Embryonic facial prominence (tissue), 1 donor: ENCODE results near the gene KCNMA1.
A peak's percentile ranks its signal among the peaks of the same experiment; 100 is the strongest.
"Not testable (repeated sequence)": the region's sequence is repeated elsewhere in the genome, so short reads cannot be mapped to it uniquely, and the experiment has no call there.

Experiments used
- DNase-seq: peaks from one replicate; pipeline ENCODE4 v3.0.0-alpha.2; 2016; ENCODE audit errors: extremely low spot score

KCNMA1 gene

GRCh38 chr10:77664008-77664407, 26.4 kb upstream of the KCNMA1 start:
- DNase-seq = no peak

- DNase-seq = no peak
These were observed 24.1 kb upstream of the KCNMA1 start for GRCh38 chr10:77661674-77662073.

GRCh38 chr10:77661100-77661499, 23.5 kb upstream of the KCNMA1 start:
- no peak for DNase-seq

GRCh38 chr10:77659046-77659670, 21.6 kb upstream of the KCNMA1 start:
- DNase-seq = not testable (repeated sequence)

- DNase-seq = no peak
These were observed 15.6 kb upstream of the KCNMA1 start for GRCh38 chr10:77653210-77653609.

- DNase-seq = no peak
These were observed 12.0 kb upstream of the KCNMA1 start for GRCh38 chr10:77649333-77650331.

- DNase-seq = no peak
These were observed 10.9 kb upstream of the KCNMA1 start for GRCh38 chr10:77648472-77648871.

GRCh38 chr10:77647543-77648293, 10.1 kb upstream of the KCNMA1 start:
- DNase-seq = no peak

GRCh38 chr10:77644557-77645243, 7.1 kb upstream of the KCNMA1 start:
- no peak for DNase-seq

GRCh38 chr10:77643795-77644468, 6.3 kb upstream of the KCNMA1 start:
- no peak for DNase-seq

GRCh38 chr10:77641788-77642397, 4.3 kb upstream of the KCNMA1 start:
- peak; percentile 70 for DNase-seq

GRCh38 chr10:77641344-77641743, 3.7 kb upstream of the KCNMA1 start:
- no peak for DNase-seq

GRCh38 chr10:77640167-77640566, 2.6 kb upstream of the KCNMA1 start:
- DNase-seq = no peak

GRCh38 chr10:77639756-77640155, 2.1 kb upstream of the KCNMA1 start:
- no peak for DNase-seq

- DNase-seq = no peak
These were observed 903 bp upstream of the KCNMA1 start for GRCh38 chr10:77638321-77639101.

- DNase-seq = no peak
These were observed 559 bp downstream of the KCNMA1 start for GRCh38 chr10:77636967-77637531.

GRCh38 chr10:77636282-77636966, 1.2 kb downstream of the KCNMA1 start:
- DNase-seq = no peak

GRCh38 chr10:77635402-77636227, 2.0 kb downstream of the KCNMA1 start:
- no peak for DNase-seq
